ENCODE data around the gene ZKSCAN1. TPM values are rescaled to one million over a fixed set of nuclear protein-coding genes. Genes with fewer than 3 reads are reported as not detected.

Gene ZKSCAN1
- total RNA-seq, 2 donors from 2014 or later = 70.3 to 78.2 TPM

DNA sequence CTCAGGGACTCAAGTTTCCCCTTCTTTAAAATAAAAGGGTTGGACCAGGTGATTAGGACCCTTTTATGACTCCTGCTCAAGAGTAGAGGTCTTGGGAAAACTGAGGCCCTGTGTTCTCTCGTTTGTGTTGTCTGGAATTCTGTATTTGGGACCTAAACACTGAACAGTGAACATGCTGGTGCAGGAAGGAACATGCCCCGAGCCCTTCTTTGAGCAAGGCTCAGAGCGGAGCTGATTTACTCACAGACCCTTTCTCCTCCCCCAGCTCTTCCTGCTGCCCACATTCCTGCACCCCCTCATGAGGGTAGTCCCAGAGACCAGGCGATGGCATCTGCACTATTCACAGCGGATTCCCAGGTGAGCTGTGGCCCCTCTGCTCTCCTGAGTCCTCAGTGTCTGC lies 14.2 kb downstream of the ZKSCAN1 start:
- Mint-ChIP-seq H3K4me3 (no peak overlapping the region), H3K27ac (no peak overlapping the region), H3K27me3 (ENCODE audit: low read depth) (no peaks in the 10 kb centered on the region), H3K36me3 (ENCODE audit: insufficient read depth in 2 of 2) (peaks cover 16 to 51% of the 10 kb centered on the region in 2 donors), H3K4me1 (ENCODE audit: low read depth) (peaks cover 21% of the 10 kb centered on the region), H3K9me3 (no peaks in the 10 kb centered on the region)
- ATAC-seq (replicated peaks in 1 of 2) = no peak
- no peak for DNase-seq

GRCh38 chr7:100033526-100033925 lies 18.1 kb downstream of the ZKSCAN1 start:
- peaks cover 12% of the 10 kb centered on the region for H3K4me1 Mint-ChIP-seq (ENCODE audit: low read depth)
- peaks cover 16 to 51% of the 10 kb centered on the region in 2 donors for H3K36me3 Mint-ChIP-seq (ENCODE audit: insufficient read depth in 2 of 2)
- no peak overlapping the region for H3K27ac Mint-ChIP-seq
- H3K27me3 Mint-ChIP-seq (ENCODE audit: low read depth) = no peaks in the 10 kb centered on the region
- DNase-seq (no peak), ATAC-seq (replicated peaks in 1 of 2) (no peak)
- no peak overlapping the region for H3K4me3 Mint-ChIP-seq
- no peaks in the 10 kb centered on the region for H3K9me3 Mint-ChIP-seq

GRCh38 chr7:100034871-100035510 lies 19.6 kb downstream of the ZKSCAN1 start:
- H3K4me3 Mint-ChIP-seq = no peak overlapping the region
- no peak overlapping the region for H3K27ac Mint-ChIP-seq
- H3K27me3 Mint-ChIP-seq (ENCODE audit: low read depth) = no peaks in the 10 kb centered on the region
- DNase-seq (no peak), ATAC-seq (replicated peaks in 1 of 2) (peak in 1 of 2 donors; percentile 54)
- peaks cover 15 to 50% of the 10 kb centered on the region in 2 donors for H3K36me3 Mint-ChIP-seq (ENCODE audit: insufficient read depth in 2 of 2)
- H3K4me1 Mint-ChIP-seq (ENCODE audit: low read depth) = peaks cover 10% of the 10 kb centered on the region
- no peaks in the 10 kb centered on the region for H3K9me3 Mint-ChIP-seq

- ATAC-seq (replicated peaks in 1 of 2) = peak in 1 of 2 donors; percentile 17
- no peaks in the 10 kb centered on the region for H3K9me3 Mint-ChIP-seq
- no peaks in the 10 kb centered on the region for H3K27me3 Mint-ChIP-seq (ENCODE audit: low read depth)
- no peak overlapping the region for H3K4me3 Mint-ChIP-seq
- peaks cover 11 to 43% of the 10 kb centered on the region in 2 donors for H3K36me3 Mint-ChIP-seq (ENCODE audit: insufficient read depth in 2 of 2)
- peaks cover 10% of the 10 kb centered on the region for H3K4me1 Mint-ChIP-seq (ENCODE audit: low read depth)
- no peak for DNase-seq
- H3K27ac Mint-ChIP-seq = no peak overlapping the region
These were observed 20.5 kb downstream of the ZKSCAN1 start for GRCh38 chr7:100035876-100036275.

- no peak for DNase-seq
- H3K4me1 Mint-ChIP-seq (ENCODE audit: low read depth) = peaks cover 18% of the 10 kb centered on the region
- no peak for ATAC-seq (replicated peaks in 1 of 2)
- no peak overlapping the region for H3K27ac Mint-ChIP-seq
- H3K36me3 Mint-ChIP-seq (ENCODE audit: insufficient read depth in 2 of 2) = peaks cover 3 to 26% of the 10 kb centered on the region in 2 donors
- H3K9me3 Mint-ChIP-seq = no peaks in the 10 kb centered on the region
- no peaks in the 10 kb centered on the region for H3K27me3 Mint-ChIP-seq (ENCODE audit: low read depth)
- H3K4me3 Mint-ChIP-seq = no peak overlapping the region
These were observed 22.9 kb downstream of the ZKSCAN1 start for GRCh38 chr7:100038326-100038725.

- Mint-ChIP-seq H3K27ac (no peak overlapping the region), H3K36me3 (ENCODE audit: insufficient read depth in 2 of 2) (peaks cover 0 to 11% of the 10 kb centered on the region in 2 donors), H3K9me3 (no peaks in the 10 kb centered on the region), H3K4me3 (no peak overlapping the region), H3K4me1 (ENCODE audit: low read depth) (peaks cover 23% of the 10 kb centered on the region), H3K27me3 (ENCODE audit: low read depth) (no peaks in the 10 kb centered on the region)
- DNase-seq = no peak
- no peak for ATAC-seq (replicated peaks in 1 of 2)
These were observed 25.2 kb downstream of the ZKSCAN1 start for GRCh38 chr7:100040575-100040974.

DNA sequence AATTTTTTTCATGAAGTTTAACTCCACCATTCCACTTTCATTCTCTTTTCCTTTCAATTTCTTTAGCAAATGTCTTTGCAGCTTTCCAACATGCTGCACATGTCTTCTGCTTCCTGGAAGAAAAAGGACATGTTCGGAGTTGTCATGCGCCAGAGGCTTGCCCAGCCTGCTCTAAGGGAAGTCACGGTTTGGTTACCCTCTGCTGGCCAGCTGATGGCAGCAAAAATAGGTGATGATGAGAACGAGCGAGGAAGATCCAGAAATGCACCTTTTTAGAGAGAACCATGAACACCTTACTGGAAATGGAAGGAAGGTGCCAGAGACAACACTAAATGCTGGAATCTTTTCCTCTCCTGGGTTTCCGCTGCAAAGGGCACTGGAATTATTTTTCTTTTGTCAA lies 29.3 kb downstream of the ZKSCAN1 start:
- Mint-ChIP-seq H3K9me3 (no peaks in the 10 kb centered on the region), H3K36me3 (ENCODE audit: insufficient read depth in 2 of 2) (peaks cover 0 to under 1% of the 10 kb centered on the region in 2 donors), H3K4me1 (ENCODE audit: low read depth) (peaks cover 23% of the 10 kb centered on the region), H3K27me3 (ENCODE audit: low read depth) (no peaks in the 10 kb centered on the region), H3K27ac (no peak overlapping the region), H3K4me3 (no peak overlapping the region)
- ATAC-seq (replicated peaks in 1 of 2) (no peak), DNase-seq (peak in 1 of 2 donors; percentile 14)

- H3K27me3 Mint-ChIP-seq (ENCODE audit: low read depth) = no peaks in the 10 kb centered on the region
- H3K27ac Mint-ChIP-seq = no peak overlapping the region
- ATAC-seq (replicated peaks in 1 of 2) (no peak), DNase-seq (no peak)
- H3K9me3 Mint-ChIP-seq = no peaks in the 10 kb centered on the region
- peaks cover 21% of the 10 kb centered on the region for H3K4me1 Mint-ChIP-seq (ENCODE audit: low read depth)
- no peaks in the 10 kb centered on the region for H3K36me3 Mint-ChIP-seq (ENCODE audit: insufficient read depth in 2 of 2)
- peak overlapping the region; percentile 39 to 52 for H3K4me3 Mint-ChIP-seq
These were observed 33.3 kb downstream of the ZKSCAN1 start for GRCh38 chr7:100048680-100049079.

- no peaks in the 10 kb centered on the region for H3K27me3 Mint-ChIP-seq (ENCODE audit: low read depth)
- peak; percentile 97 for ATAC-seq (replicated peaks in 1 of 2)
- peak within 1 kb of the TSS; percentile 80 to 90 for H3K4me3 Mint-ChIP-seq
These were observed 34.3 kb downstream of the ZKSCAN1 start, which contains the start of gene ZSCAN21 for GRCh38 chr7:100049441-100050291. ZSCAN21 (plus strand) TSS chr7:100049774; CDS start chr7:100057007, 7,233 bp downstream.

DNA sequence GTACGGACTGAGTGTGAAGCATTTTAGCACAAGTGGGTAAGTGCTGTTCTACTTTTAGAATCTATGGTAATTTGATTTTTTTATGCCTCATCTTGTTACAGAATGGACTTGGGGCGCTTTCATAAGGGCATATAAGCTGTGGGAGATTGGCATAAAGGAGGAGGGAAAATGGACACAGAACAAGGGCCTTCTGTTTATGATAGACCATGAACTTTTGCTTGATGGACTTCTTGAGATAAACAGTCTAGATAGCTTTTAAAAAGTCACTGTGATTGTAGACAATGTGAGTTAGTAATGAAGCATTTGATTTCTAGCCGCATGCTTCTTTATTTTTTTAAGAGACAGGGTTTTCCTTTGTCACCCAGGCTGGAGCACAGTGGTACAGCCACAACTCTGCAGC lies 36.2 kb downstream of the ZKSCAN1 start:
- no peak overlapping the region for H3K27ac Mint-ChIP-seq
- peaks cover 16% of the 10 kb centered on the region for H3K4me1 Mint-ChIP-seq (ENCODE audit: low read depth)
- no peaks in the 10 kb centered on the region for H3K9me3 Mint-ChIP-seq
- no peaks in the 10 kb centered on the region for H3K27me3 Mint-ChIP-seq (ENCODE audit: low read depth)
- no peak for DNase-seq
- no peaks in the 10 kb centered on the region for H3K36me3 Mint-ChIP-seq (ENCODE audit: insufficient read depth in 2 of 2)
- peak overlapping the region; percentile 33 to 52 for H3K4me3 Mint-ChIP-seq
- no peak for ATAC-seq (replicated peaks in 1 of 2)

More at GRCh38 chr7:100049441-100050291, 34.3 kb downstream of the ZKSCAN1 start, which contains the start of gene ZSCAN21:
- Mint-ChIP-seq H3K4me1 (ENCODE audit: low read depth) (peaks cover 19% of the 10 kb centered on the region), H3K36me3 (ENCODE audit: insufficient read depth in 2 of 2) (no peaks in the 10 kb centered on the region), H3K9me3 (no peaks in the 10 kb centered on the region), H3K27ac (peak within 1 kb of the TSS; percentile 70)
- peak; percentile 89 to 93 for DNase-seq

DNA sequence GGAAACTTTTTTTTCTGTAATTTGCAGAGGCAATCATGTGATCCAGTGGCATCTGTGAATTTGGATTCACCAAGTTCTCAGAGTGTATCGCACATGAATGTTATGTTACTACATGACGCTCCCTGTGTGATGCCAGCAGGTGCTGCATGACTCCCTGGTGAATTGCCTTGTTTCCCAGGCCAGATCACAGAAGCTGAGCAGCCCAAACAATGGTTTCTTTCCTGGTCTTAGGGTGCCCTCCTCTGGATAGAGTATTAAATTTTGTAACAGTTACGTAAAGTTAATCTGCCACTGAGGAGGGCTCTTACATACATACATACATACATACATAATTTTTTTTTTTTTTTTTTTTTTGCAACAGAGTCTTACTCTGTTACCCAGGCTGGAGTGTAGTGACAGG lies 37.8 kb downstream of the ZKSCAN1 start:
- Mint-ChIP-seq H3K4me3 (no peak overlapping the region), H3K27me3 (ENCODE audit: low read depth) (no peaks in the 10 kb centered on the region), H3K4me1 (ENCODE audit: low read depth) (peaks cover 16% of the 10 kb centered on the region), H3K9me3 (no peaks in the 10 kb centered on the region), H3K27ac (no peak overlapping the region), H3K36me3 (ENCODE audit: insufficient read depth in 2 of 2) (no peaks in the 10 kb centered on the region)
- ATAC-seq (replicated peaks in 1 of 2) (peak; percentile 29 to 35), DNase-seq (peak; percentile 23 to 38)

DNA sequence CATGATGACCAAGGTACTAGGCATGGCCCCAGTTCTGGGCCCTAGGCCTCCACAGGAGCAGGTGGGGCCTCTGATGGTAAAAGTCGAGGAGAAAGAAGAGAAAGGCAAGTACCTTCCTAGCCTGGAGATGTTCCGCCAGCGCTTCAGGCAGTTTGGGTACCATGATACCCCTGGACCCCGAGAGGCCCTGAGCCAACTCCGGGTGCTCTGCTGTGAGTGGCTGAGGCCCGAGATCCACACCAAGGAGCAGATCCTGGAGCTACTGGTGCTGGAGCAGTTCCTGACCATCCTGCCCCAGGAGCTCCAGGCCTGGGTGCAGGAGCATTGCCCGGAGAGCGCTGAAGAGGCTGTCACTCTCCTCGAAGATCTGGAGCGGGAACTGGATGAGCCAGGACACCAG lies 41.6 kb downstream of the ZKSCAN1 start:
- Mint-ChIP-seq H3K36me3 (ENCODE audit: insufficient read depth in 2 of 2) (peaks cover 2% of the 10 kb centered on the region in 2 donors), H3K9me3 (no peaks in the 10 kb centered on the region), H3K27me3 (ENCODE audit: low read depth) (no peaks in the 10 kb centered on the region), H3K27ac (no peak overlapping the region), H3K4me3 (no peak overlapping the region), H3K4me1 (ENCODE audit: low read depth) (no peaks in the 10 kb centered on the region)
- no peak for ATAC-seq (replicated peaks in 1 of 2)
- DNase-seq = no peak

GRCh38 chr7:100059251-100059739 lies 43.9 kb downstream of the ZKSCAN1 start:
- no peak overlapping the region for H3K27ac Mint-ChIP-seq
- peaks cover 4 to 5% of the 10 kb centered on the region in 2 donors for H3K36me3 Mint-ChIP-seq (ENCODE audit: insufficient read depth in 2 of 2)
- no peaks in the 10 kb centered on the region for H3K9me3 Mint-ChIP-seq
- ATAC-seq (replicated peaks in 1 of 2) = no peak
- H3K27me3 Mint-ChIP-seq (ENCODE audit: low read depth) = no peaks in the 10 kb centered on the region
- no peak overlapping the region for H3K4me3 Mint-ChIP-seq
- no peak for DNase-seq
- no peaks in the 10 kb centered on the region for H3K4me1 Mint-ChIP-seq (ENCODE audit: low read depth)

All from activated T-cell treated with anti-CD3 and anti-CD28 coated beads, Interleukin-2, amount 50 U/mL, for 72 hours (primary cell).